Measurements from ENCODE around the gene ZSCAN1.

Gene ZSCAN1

GRCh38 chr19:58047672-58048071, 13.8 kb downstream of the ZSCAN1 start:
- H3K9me3 ChIP-seq, result peaks cover 30% of the 10 kb centered on the region

GRCh38 chr19:58052256-58052655, 18.4 kb downstream of the ZSCAN1 start:
- Histone ChIP-seq H3K27ac (no peak overlapping the region), H3K36me3 (no peaks in the 10 kb centered on the region), H3K4me3 (ENCODE audit: low read depth in 1 of 2, low read length in 1 of 2) (no peak overlapping the region), H3K27me3 (peaks cover 3% of the 10 kb centered on the region), H3K4me1 (ENCODE audit: control insufficient read depth in 1 of 2, insufficient read depth in 1 of 2, low read depth in 1 of 2, low read length in 1 of 2) (no peaks in the 10 kb centered on the region), H3K9me3 (peaks cover 18% of the 10 kb centered on the region)
- TF ChIP-seq CTCF (IDR thresholded peaks at IDR 0.05), result no peak

More at GRCh38 chr19:58047672-58048071, 13.8 kb downstream of the ZSCAN1 start:
- H3K27ac ChIP-seq, result no peak overlapping the region
- peaks cover 4% of the 10 kb centered on the region for H3K27me3 ChIP-seq
- no peak for TF ChIP-seq CTCF (IDR thresholded peaks at IDR 0.05)
- H3K36me3 ChIP-seq, result no peaks in the 10 kb centered on the region
- H3K4me1 ChIP-seq (ENCODE audit: control insufficient read depth in 1 of 2, insufficient read depth in 1 of 2, low read depth in 1 of 2, low read length in 1 of 2), result no peaks in the 10 kb centered on the region
- no peak overlapping the region for H3K4me3 ChIP-seq (ENCODE audit: low read depth in 1 of 2, low read length in 1 of 2)

- H3K27me3 ChIP-seq, result peaks cover 7% of the 10 kb centered on the region
- peaks cover 22% of the 10 kb centered on the region for H3K9me3 ChIP-seq
- no peaks in the 10 kb centered on the region for H3K4me1 ChIP-seq (ENCODE audit: control insufficient read depth in 1 of 2, insufficient read depth in 1 of 2, low read depth in 1 of 2, low read length in 1 of 2)
- H3K27ac ChIP-seq, result no peak overlapping the region
- no peak overlapping the region for H3K4me3 ChIP-seq (ENCODE audit: low read depth in 1 of 2, low read length in 1 of 2)
- no peaks in the 10 kb centered on the region for H3K36me3 ChIP-seq
- no peak for TF ChIP-seq CTCF (IDR thresholded peaks at IDR 0.05)
Observed at GRCh38 chr19:58053480-58054156, 19.8 kb downstream of the ZSCAN1 start.

- TF ChIP-seq CTCF (IDR thresholded peaks at IDR 0.05), result no peak
- H3K4me1 ChIP-seq (ENCODE audit: control insufficient read depth in 1 of 2, insufficient read depth in 1 of 2, low read depth in 1 of 2, low read length in 1 of 2), result peaks cover 0 to 10% of the 10 kb centered on the region in 2 experiments
- peaks cover 21% of the 10 kb centered on the region for H3K27me3 ChIP-seq
- no peak overlapping the region for H3K27ac ChIP-seq
- peaks cover 31% of the 10 kb centered on the region for H3K9me3 ChIP-seq
- H3K36me3 ChIP-seq, result no peaks in the 10 kb centered on the region
- H3K4me3 ChIP-seq (ENCODE audit: low read depth in 1 of 2, low read length in 1 of 2), result no peak overlapping the region
Observed at GRCh38 chr19:58054901-58055874, 21.4 kb downstream of the ZSCAN1 start.

- no peaks in the 10 kb centered on the region for H3K36me3 ChIP-seq
Observed at GRCh38 chr19:58056261-58056660, 22.4 kb downstream of the ZSCAN1 start.

More at GRCh38 chr19:58056261-58056660, 22.4 kb downstream of the ZSCAN1 start:
- Histone ChIP-seq H3K9me3 (peaks cover 28% of the 10 kb centered on the region), H3K27me3 (peaks cover 21% of the 10 kb centered on the region), H3K27ac (no peak overlapping the region), H3K4me1 (ENCODE audit: control insufficient read depth in 1 of 2, insufficient read depth in 1 of 2, low read depth in 1 of 2, low read length in 1 of 2) (peaks cover 0 to 10% of the 10 kb centered on the region in 2 experiments), H3K4me3 (ENCODE audit: low read depth in 1 of 2, low read length in 1 of 2) (no peak overlapping the region)
- TF ChIP-seq CTCF (IDR thresholded peaks at IDR 0.05), result no peak
